H9 (cell line): ENCODE results near the gene SCCPDH. TPM values are rescaled to one million over a fixed set of nuclear protein-coding genes. Genes with fewer than 3 reads are reported as not detected.

Experiments used
- DNase-seq: peaks from one replicate; pipeline ENCODE4 v3.0.0-alpha.2; 2017
- H2AFZ ChIP-seq: one replicate; pipeline ENCODE4 v1.6.1; 2013; ENCODE audit warnings: mild to moderate bottlenecking, low read length, control low read depth, moderate library complexity
- H2AK5ac ChIP-seq: 2 replicates; pipeline ENCODE4 v1.6.1; 2013; ENCODE audit warnings: low read length, control low read depth, mixed read lengths; ENCODE audit not compliant: insufficient read length
- H2BK120ac ChIP-seq: one replicate; pipeline ENCODE4 v1.6.1; 2013; ENCODE audit warnings: low read depth, mild to moderate bottlenecking, low read length, control low read depth, inconsistent platforms; ENCODE audit not compliant: poor library complexity, severe bottlenecking
- H2BK12ac ChIP-seq: 2 replicates; pipeline ENCODE4 v1.6.1; 2013; ENCODE audit warnings: low read length, control low read depth, mixed read lengths, low read depth; ENCODE audit not compliant: insufficient read length
- H2BK15ac ChIP-seq: 2 replicates; pipeline ENCODE4 v1.6.1; 2013; ENCODE audit warnings: low read depth, low read length, control low read depth
- H2BK20ac ChIP-seq: one replicate; pipeline ENCODE4 v1.6.1; 2013; ENCODE audit warnings: low read depth, mild to moderate bottlenecking, low read length, control low read depth, inconsistent platforms; ENCODE audit not compliant: poor library complexity, severe bottlenecking
- H2BK5ac ChIP-seq: 2 replicates; pipeline ENCODE4 v1.6.1; 2013; ENCODE audit warnings: low read length, control low read depth, mixed read lengths; ENCODE audit not compliant: insufficient read length
- H3K14ac ChIP-seq: 2 replicates; pipeline ENCODE4 v1.6.1; 2013; ENCODE audit warnings: low read length, control low read depth; ENCODE audit not compliant: insufficient read depth
- H3K18ac ChIP-seq: 2 replicates; pipeline ENCODE4 v1.6.1; 2013; ENCODE audit warnings: low read depth, mild to moderate bottlenecking, mixed read lengths, low read length, control low read depth; ENCODE audit not compliant: insufficient read length
- H3K23ac ChIP-seq: 2 replicates; pipeline ENCODE4 v1.6.1; 2013; ENCODE audit warnings: low read length, control low read depth, mixed read lengths, low read depth; ENCODE audit not compliant: insufficient read length
- H3K23me2 ChIP-seq: 2 replicates; pipeline ENCODE4 v1.6.1; 2013; ENCODE audit warnings: low read depth, mild to moderate bottlenecking, mixed read lengths, low read length, control low read depth; ENCODE audit not compliant: insufficient read length, poor library complexity, severe bottlenecking
- H3K27ac ChIP-seq: 2 replicates; pipeline ENCODE4 v1.5.1; 2013; ENCODE audit warnings: low read length, control low read depth, mixed read lengths, low read depth; ENCODE audit not compliant: insufficient read length
- H3K27me3 ChIP-seq: 2 replicates; pipeline ENCODE4 v1.6.1; 2013; ENCODE audit warnings: low read length, control low read depth, inconsistent platforms; ENCODE audit not compliant: insufficient read depth
- H3K4ac ChIP-seq: 2 replicates; pipeline ENCODE4 v1.6.1; 2013; ENCODE audit warnings: low read depth, mild to moderate bottlenecking, control low read depth, inconsistent platforms, low read length, moderate library complexity
- H3K4me1 ChIP-seq: 2 replicates; pipeline ENCODE4 v1.6.1; 2013; ENCODE audit warnings: low read length, control low read depth, inconsistent platforms; ENCODE audit not compliant: insufficient read depth
- H3K4me2 ChIP-seq: 2 replicates; pipeline ENCODE4 v1.6.1; 2013; ENCODE audit warnings: low read length, control low read depth, mixed read lengths; ENCODE audit not compliant: insufficient read length, insufficient read depth
- H3K56ac ChIP-seq: 2 replicates; pipeline ENCODE4 v1.6.1; 2013; ENCODE audit warnings: low read depth, mild to moderate bottlenecking, mixed read lengths, low read length, control low read depth; ENCODE audit not compliant: insufficient read length
- H3K79me1 ChIP-seq: 2 replicates; pipeline ENCODE4 v1.6.1; 2013; ENCODE audit warnings: low read depth, mild to moderate bottlenecking, moderate library complexity, low read length, control low read depth, inconsistent platforms; ENCODE audit not compliant: insufficient read depth, poor library complexity, severe bottlenecking
- H3K79me2 ChIP-seq: 2 replicates; pipeline ENCODE4 v1.6.1; 2013; ENCODE audit warnings: low read length, control low read depth, inconsistent platforms; ENCODE audit not compliant: insufficient read depth
- H3K9ac ChIP-seq: 2 replicates; pipeline ENCODE4 v1.6.1; 2013; ENCODE audit warnings: low read length, control low read depth, mixed read lengths; ENCODE audit not compliant: insufficient read length; ENCODE audit errors: extremely low read depth
- H3K9me3 ChIP-seq: one replicate; pipeline ENCODE4 v1.6.1; 2013; ENCODE audit warnings: low read depth, low read length, inconsistent platforms; ENCODE audit not compliant: control insufficient read depth
- H3T11ph ChIP-seq: one replicate; pipeline ENCODE4 v1.6.1; 2013; ENCODE audit warnings: mild to moderate bottlenecking, low read length, control low read depth, inconsistent platforms
- H4K20me1 ChIP-seq: one replicate; pipeline ENCODE4 v1.6.1; 2013; ENCODE audit not compliant: control insufficient read depth, insufficient read length, insufficient read depth
- H4K5ac ChIP-seq: 2 replicates; pipeline ENCODE4 v1.6.1; 2013; ENCODE audit warnings: low read depth, mild to moderate bottlenecking, mixed read lengths, low read length, control low read depth; ENCODE audit not compliant: insufficient read length
- H4K8ac ChIP-seq: replicated peaks from 2 replicates; pipeline ENCODE4 v1.6.1; 2013; ENCODE audit warnings: low read length, control low read depth, mixed read lengths, low read depth; ENCODE audit not compliant: insufficient read length
- H4K91ac ChIP-seq: 2 replicates; pipeline ENCODE4 v1.6.1; 2013; ENCODE audit warnings: low read depth, mild to moderate bottlenecking, moderate library complexity, mixed read lengths, low read length, control low read depth; ENCODE audit not compliant: insufficient read length
- H3K27ac Mint-ChIP-seq, 3 experiments: 2 replicates in 2 of 3; 3 replicates in 1 of 3; pipeline ENCODE4 v1.8.0; 2020 to 2021; ENCODE audit warnings: mixed read lengths in 3 of 3, mild to moderate bottlenecking in 1 of 3, moderate library complexity in 1 of 3
- H3K27me3 Mint-ChIP-seq: 2 replicates; pipeline ENCODE4 v1.8.0; 2021; ENCODE audit warnings: low read depth, mild to moderate bottlenecking, moderate library complexity, mixed read lengths
- H3K36me3 Mint-ChIP-seq, 3 experiments: 2 replicates in 2 of 3; 3 replicates in 1 of 3; pipeline ENCODE4 v1.8.0; 2020 to 2021; ENCODE audit warnings: low read depth in 3 of 3, mixed read lengths in 3 of 3; ENCODE audit not compliant: insufficient read depth in 1 of 3
- H3K4me1 Mint-ChIP-seq, 2 experiments: 2 replicates each; pipeline ENCODE4 v1.8.0; 2020; ENCODE audit warnings: mixed read lengths in 2 of 2
- H3K4me3 Mint-ChIP-seq, 2 experiments: 2 replicates in 1 of 2; 3 replicates in 1 of 2; pipeline ENCODE4 v1.8.0; 2020 to 2021; ENCODE audit warnings: mild to moderate bottlenecking in 2 of 2, mixed read lengths in 2 of 2, moderate library complexity in 1 of 2
- H3K9me3 Mint-ChIP-seq, 2 experiments: 2 replicates in 1 of 2; 3 replicates in 1 of 2; pipeline ENCODE4 v1.8.0; 2020; ENCODE audit warnings: mild to moderate bottlenecking in 2 of 2, mixed read lengths in 2 of 2, moderate library complexity in 1 of 2
- WGBS: extraction: QIAGEN DNeasy Blood & Tissue Kit; methylation state at CpG from one replicate; pipeline ENCODE4 v1.1.7; 2013; ENCODE audit warnings: missing lambda C conversion rate, low lambda C conversion rate, mixed read lengths; ENCODE audit not compliant: insufficient read length; ENCODE audit errors: extremely low coverage; 5-methylcytosine and 5-hydroxymethylcytosine counted together
- total RNA-seq: library from RNA; stranded (reverse); gene quantifications from 2 replicates; pipeline ENCODE4 v1.2.1, GENCODE V29; 2021
- TF ChIP-seq, protein P1 (sequence below): fragments of 200-600 bp; sonication (generic); conservative IDR thresholded peaks from 3 replicates; pipeline ENCODE4 v1.8.0; 2021; ENCODE audit warnings: antibody characterized with exemption, mild to moderate bottlenecking

Gene SCCPDH
- total RNA-seq, 1 experiment from 2014 or later: 20.7 TPM

DNA sequence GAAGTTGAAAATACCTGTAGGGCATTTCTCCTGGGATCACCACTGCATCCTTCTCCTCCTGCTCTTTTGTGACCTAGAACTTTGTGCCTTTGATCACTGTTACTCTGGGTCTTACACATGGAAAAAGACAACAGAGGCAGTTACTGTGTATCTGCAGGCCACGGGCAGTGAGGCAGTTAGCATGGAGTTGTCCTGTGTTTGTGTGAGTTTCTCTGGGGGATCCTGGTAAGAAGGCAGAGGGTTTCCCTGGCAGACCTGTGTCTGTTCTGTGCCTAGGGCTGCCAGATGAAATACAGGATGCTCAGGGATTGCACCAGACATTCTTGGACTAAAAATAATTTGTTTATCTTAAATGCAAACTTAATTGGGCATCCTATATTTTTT is 44.4 kb upstream of the SCCPDH start:
- H3K27ac Mint-ChIP-seq: no peak overlapping the region
- H3K27me3 Mint-ChIP-seq: peaks cover 1% of the 10 kb centered on the region; the same call in 1 of the 2 replicates
- no peak overlapping the region for H3K9ac ChIP-seq
- H3K4me1 ChIP-seq: no peaks in the 10 kb centered on the region
- H3K9me3 ChIP-seq: no peaks in the 10 kb centered on the region
- no peak overlapping the region for H3K27ac ChIP-seq
- no peak overlapping the region for H2BK12ac ChIP-seq
- no peak overlapping the region for H4K91ac ChIP-seq
- no peak overlapping the region for H3T11ph ChIP-seq
- no peaks in the 10 kb centered on the region for H3K36me3 Mint-ChIP-seq
- H3K14ac ChIP-seq: no peak overlapping the region
- DNase-seq: no peak
- H3K4me3 Mint-ChIP-seq: no peak overlapping the region
- no peaks in the 10 kb centered on the region for H3K4me1 Mint-ChIP-seq
- H4K8ac ChIP-seq: no peak overlapping the region
- no peak overlapping the region for H3K56ac ChIP-seq
- H4K5ac ChIP-seq: no peak overlapping the region
- no peaks in the 10 kb centered on the region for H4K20me1 ChIP-seq
- TF ChIP-seq, protein P1, sequence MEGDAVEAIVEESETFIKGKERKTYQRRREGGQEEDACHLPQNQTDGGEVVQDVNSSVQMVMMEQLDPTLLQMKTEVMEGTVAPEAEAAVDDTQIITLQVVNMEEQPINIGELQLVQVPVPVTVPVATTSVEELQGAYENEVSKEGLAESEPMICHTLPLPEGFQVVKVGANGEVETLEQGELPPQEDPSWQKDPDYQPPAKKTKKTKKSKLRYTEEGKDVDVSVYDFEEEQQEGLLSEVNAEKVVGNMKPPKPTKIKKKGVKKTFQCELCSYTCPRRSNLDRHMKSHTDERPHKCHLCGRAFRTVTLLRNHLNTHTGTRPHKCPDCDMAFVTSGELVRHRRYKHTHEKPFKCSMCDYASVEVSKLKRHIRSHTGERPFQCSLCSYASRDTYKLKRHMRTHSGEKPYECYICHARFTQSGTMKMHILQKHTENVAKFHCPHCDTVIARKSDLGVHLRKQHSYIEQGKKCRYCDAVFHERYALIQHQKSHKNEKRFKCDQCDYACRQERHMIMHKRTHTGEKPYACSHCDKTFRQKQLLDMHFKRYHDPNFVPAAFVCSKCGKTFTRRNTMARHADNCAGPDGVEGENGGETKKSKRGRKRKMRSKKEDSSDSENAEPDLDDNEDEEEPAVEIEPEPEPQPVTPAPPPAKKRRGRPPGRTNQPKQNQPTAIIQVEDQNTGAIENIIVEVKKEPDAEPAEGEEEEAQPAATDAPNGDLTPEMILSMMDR: no peak
- no peak overlapping the region for H2BK120ac ChIP-seq
- no peak overlapping the region for H2AK5ac ChIP-seq
- H2BK20ac ChIP-seq: no peak overlapping the region
- no peaks in the 10 kb centered on the region; a peak in 1 of 5 replicates for H3K9me3 Mint-ChIP-seq
- H3K23me2 ChIP-seq: no peaks in the 10 kb centered on the region
- no peak overlapping the region for H3K4me2 ChIP-seq
- H3K23ac ChIP-seq: no peak overlapping the region
- no CpG with 5 or more reads among the region's 1 CpG for WGBS
- H3K27me3 ChIP-seq: no peaks in the 10 kb centered on the region
- H3K79me2 ChIP-seq: no peaks in the 10 kb centered on the region
- no peak overlapping the region for H2BK15ac ChIP-seq
- no peak overlapping the region for H3K18ac ChIP-seq
- H3K4ac ChIP-seq: no peak overlapping the region
- no peak overlapping the region for H2BK5ac ChIP-seq
- no peaks in the 10 kb centered on the region for H3K79me1 ChIP-seq
- no peak overlapping the region for H2AFZ ChIP-seq
